ENCODE results near the gene ARVCF. TPM values are rescaled to one million over a fixed set of nuclear protein-coding genes. Genes with fewer than 3 reads are reported as not detected.

ARVCF gene
- total and polyA plus RNA-seq, 8 donors: 18.2 to 40.3 (median 24.4) TPM

- H3K27ac ChIP-seq: no peak overlapping the region
- ATAC-seq: no peak
Observed at GRCh38 chr22:20015971-20016733, 471 bp downstream of the ARVCF start.

GRCh38 chr22:20015187-20015625 is 1.4 kb downstream of the ARVCF start:
- TF ChIP-seq CTCF (IDR thresholded peaks at IDR 0.05): no peak
- intact Hi-C loops (cut with DNase I): loop anchor here in 1 of 2 donors (2.0 kb wide), 1 partner anchor 46 kb away; no protein-coding TSS in a partner anchor
- no peak overlapping the region for H3K4me3 ChIP-seq
- DNase-seq: peak in 1 of 4 donors; percentile 34
- H3K27ac ChIP-seq: no peak overlapping the region
- H3K9me3 ChIP-seq: no peaks in the 10 kb centered on the region
- H3K4me1 ChIP-seq: peaks cover 8 to 32% of the 10 kb centered on the region in 2 donors
- H3K27me3 ChIP-seq: peaks cover 0 to 31% of the 10 kb centered on the region in 2 donors
- ATAC-seq: no peak
- no peaks in the 10 kb centered on the region for H3K36me3 ChIP-seq

More at GRCh38 chr22:20015971-20016733, 471 bp downstream of the ARVCF start:
- Histone ChIP-seq H3K4me1 (peaks cover 8 to 36% of the 10 kb centered on the region in 2 donors), H3K27me3 (peaks cover 0 to 31% of the 10 kb centered on the region in 2 donors), H3K9me3 (no peaks in the 10 kb centered on the region), H3K4me3 (peak overlapping the region; percentile 66 to 88), H3K36me3 (no peaks in the 10 kb centered on the region)
- TF ChIP-seq CTCF (IDR thresholded peaks at IDR 0.05): no peak
- peak in 1 of 4 donors; percentile 86 for DNase-seq
- intact Hi-C loops (cut with DNase I): loop anchor here in 1 of 2 donors (2.0 kb wide), 1 partner anchor 47 kb away; no protein-coding TSS in a partner anchor

GRCh38 chr22:20014526-20015186 is 2.0 kb downstream of the ARVCF start:
- H3K27ac ChIP-seq: no peak overlapping the region
- no peak for ATAC-seq

GRCh38 chr22:20013382-20013871 is 3.2 kb downstream of the ARVCF start:
- intact Hi-C loops (cut with DNase I): no loop called here
- no peak overlapping the region for H3K4me3 ChIP-seq
- peak; percentile 33 for ATAC-seq

More at GRCh38 chr22:20014526-20015186, 2.0 kb downstream of the ARVCF start:
- intact Hi-C loops (cut with DNase I): loop anchor here in 1 of 2 donors (2.0 kb wide), 1 partner anchor 46 kb away; no protein-coding TSS in a partner anchor
- DNase-seq: peak in 1 of 4 donors; percentile 54
- H3K4me3 ChIP-seq: no peak overlapping the region
- H3K4me1 ChIP-seq: peaks cover 8 to 29% of the 10 kb centered on the region in 2 donors
- H3K9me3 ChIP-seq: no peaks in the 10 kb centered on the region
- no peaks in the 10 kb centered on the region for H3K36me3 ChIP-seq
- peaks cover 0 to 31% of the 10 kb centered on the region in 2 donors for H3K27me3 ChIP-seq
- TF ChIP-seq CTCF (IDR thresholded peaks at IDR 0.05): no peak

More at GRCh38 chr22:20013382-20013871, 3.2 kb downstream of the ARVCF start:
- DNase-seq: peak; percentile 54 to 86 (median 67)
- no peak overlapping the region for H3K27ac ChIP-seq
- H3K4me1 ChIP-seq: peaks cover 8 to 29% of the 10 kb centered on the region in 2 donors
- no peaks in the 10 kb centered on the region for H3K36me3 ChIP-seq
- peaks cover 0 to 31% of the 10 kb centered on the region in 2 donors for H3K27me3 ChIP-seq
- no peaks in the 10 kb centered on the region for H3K9me3 ChIP-seq
- TF ChIP-seq CTCF (IDR thresholded peaks at IDR 0.05): peak; percentile 67
